ENCODE results near the gene DRC1.

DRC1 gene

DNA sequence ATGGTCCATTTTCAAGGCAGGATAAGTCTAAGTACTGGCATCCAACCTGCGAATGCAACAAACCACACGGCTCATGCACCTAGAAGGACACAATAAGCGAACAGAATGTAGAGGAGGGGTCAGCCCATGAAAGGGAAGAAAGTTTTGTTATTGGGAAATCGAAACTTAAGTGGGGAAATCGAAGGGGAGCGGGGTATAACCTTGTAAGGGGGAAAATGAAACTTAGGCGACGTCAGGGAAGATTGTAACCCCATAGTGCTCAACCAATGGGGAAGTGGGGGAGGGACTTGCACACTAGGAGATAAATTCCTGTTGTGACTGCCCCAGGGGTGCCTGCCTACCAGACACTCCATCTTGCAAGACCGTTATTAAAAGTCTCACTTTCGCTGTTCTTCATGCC, 91.8 kb downstream of the DRC1 start:
- no peak for DNase-seq (ENCODE audit: low read depth)

DNA sequence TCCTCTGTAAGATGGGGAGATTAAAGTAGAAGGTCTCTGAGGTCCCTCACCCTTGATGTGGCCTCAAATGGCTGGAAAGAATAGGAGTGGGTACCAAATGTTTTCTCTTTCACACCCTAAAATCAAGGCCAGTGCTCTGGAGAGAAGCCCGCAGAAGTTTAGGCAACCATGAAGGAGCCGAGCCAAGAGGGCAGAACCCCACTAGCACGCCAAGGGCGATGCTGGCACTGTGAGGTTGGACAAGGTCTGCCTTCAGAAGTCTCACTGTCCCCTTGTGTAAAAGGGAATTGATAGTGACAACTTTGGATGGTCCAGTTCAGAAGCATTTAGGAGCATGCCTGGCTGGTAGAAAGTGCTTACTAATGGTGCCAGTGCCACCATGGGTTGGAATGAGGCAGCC, 92.5 kb downstream of the DRC1 start:
- DNase-seq (ENCODE audit: low read depth), result no peak

DNA sequence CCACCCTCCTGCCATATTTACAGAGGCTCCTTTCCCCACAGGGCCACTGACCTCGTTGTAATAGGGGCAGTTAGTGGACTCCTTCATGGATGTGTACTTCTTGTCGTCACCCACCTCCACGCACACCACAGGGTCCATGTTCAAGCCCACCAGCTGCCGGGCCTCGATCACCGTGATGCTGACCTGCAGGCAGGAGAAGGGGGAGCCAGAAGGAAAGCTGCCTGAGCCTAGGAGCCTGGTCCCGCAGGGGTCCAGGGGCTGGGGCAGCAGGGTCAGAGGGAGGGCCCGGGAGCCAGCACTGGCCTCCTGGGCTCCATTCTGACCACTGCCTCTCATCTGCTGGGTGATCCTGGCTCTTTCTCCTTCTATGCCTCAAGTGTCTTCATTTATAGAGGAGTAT, 93.2 kb downstream of the DRC1 start:
- no peak for DNase-seq (ENCODE audit: low read depth)

DNA sequence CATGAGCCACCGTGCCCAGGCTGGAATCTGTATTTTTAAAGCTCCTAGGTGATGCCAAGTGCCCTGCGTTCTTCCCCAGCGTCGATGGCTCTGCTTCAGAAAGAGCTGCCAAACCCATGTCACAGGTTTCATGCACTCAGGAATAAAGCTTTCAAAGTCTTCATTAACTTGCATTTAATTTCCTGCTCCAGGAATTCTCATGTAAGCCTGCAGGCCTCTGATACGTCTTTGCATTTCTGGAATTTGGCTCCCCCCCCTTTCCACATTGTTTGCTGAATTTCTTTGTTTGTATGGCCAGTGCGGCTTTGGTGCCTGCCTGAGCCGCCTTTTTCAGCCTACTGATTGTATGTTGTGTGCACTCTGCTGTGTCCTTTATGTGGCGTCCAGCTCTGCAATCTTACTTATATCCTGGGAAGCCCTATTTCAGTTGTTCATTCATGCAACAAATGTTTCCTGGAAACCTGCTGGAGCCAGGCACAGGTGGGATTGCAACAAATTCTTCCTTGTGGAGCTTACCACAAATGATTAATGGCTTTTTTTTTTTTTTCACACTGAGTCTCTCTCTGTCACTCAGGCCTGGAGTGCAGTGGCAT, 94.1 kb downstream of the DRC1 start:
- DNase-seq (ENCODE audit: low read depth), result no peak

DNA sequence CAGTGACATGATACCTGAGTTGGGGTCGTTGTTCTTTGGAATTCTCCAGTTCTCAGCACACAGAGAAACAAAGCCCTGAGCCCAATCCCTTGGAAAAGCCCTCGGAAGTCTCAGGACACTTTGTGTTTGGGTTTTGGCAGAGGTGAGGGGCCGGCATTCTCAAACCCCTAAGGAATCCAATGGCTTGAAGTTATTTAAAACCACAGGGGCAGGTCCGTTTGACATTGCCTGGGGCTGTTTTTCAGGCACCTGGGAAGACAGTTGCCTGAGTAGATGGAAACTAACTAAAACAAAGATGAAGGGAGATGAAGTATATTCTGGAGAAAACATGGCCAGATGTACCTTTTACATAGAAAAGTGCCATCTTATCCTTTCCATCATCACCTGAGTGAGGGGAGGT, 98.7 kb downstream of the DRC1 start:
- DNase-seq (ENCODE audit: low read depth), result no peak

DNA sequence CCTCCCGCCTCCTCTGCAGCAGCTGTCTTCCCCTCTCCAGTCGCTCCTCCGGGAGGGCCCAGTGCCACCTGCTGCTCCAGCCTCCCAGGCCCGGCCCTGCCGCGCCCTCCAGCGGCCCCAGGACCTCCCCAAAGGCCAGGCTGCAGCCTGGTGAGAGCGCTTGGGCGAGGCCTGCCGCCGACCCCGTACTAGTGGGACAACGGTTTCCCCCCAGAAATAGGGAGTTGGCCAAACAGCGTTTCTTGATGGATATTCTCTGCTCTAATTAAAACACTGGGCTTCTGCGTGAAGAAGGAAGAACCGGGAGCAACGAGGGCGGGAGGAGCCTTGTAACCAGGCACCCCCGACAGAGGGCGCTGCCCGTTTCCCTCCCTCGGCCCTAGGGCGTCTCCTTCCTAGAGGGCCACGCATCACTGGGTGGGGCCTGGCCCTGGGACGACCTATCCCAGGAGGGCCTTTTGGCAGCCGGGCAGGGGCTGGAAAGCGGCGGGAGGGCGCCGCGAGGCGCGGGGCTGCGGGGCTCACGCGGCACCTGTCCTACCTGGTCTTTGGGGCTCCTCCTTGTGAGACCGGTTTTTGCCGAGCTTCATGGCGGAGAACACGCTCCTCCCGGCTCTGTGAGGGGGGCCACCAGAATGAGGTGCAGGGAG, 101.6 kb downstream of the DRC1 start:
- peak; percentile 56 for DNase-seq (ENCODE audit: low read depth)

DNA sequence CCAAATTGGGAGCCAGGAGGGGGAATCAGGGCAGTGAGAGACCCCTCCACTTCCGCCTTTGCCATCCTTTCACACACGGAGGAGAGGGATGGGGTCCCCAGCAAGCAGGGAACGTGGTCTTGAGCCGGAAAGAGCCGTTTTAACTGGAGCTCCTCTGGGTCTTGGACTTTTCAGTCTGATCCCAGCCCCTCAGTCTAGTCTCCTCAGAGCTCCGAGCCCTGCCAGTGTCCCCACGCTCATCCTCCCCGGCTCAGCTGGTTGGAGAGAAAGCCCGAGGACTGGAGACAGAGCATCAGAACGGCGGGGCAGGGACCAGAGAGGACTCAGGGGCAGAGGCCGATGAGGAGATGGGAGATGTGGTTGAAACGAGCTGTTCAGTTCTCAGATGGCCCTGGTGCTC, 102.3 kb downstream of the DRC1 start:
- DNase-seq (ENCODE audit: low read depth), result no peak

DNA sequence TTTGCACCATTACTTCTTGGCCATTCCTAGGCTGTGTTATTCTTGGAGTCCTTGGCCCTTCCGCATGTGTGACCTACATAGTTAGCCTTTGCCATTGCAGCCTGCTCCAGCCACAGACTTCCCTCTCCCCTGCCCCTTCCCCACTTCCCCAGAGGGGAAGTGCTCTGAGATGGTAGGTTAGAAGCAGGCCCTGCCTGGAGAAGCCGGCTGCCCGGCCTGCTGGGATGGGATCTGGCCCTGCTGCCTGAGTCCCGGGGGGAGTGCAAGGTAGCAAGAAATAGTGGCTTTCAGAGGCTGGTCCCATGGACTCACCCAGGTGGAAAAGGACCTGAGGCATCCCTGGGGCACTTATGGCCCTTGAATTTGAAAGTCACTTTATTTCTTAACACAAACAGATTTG, 104.6 kb downstream of the DRC1 start:
- no peak for DNase-seq (ENCODE audit: low read depth)

Measured in activated gamma-delta T cell treated with anti-CD3 and anti-CD28 coated beads, Interleukin-2, amount 50 U/mL, for 16 hours (primary cell).